DOHH2 (cell line): ENCODE measurements around the gene PRR36.

Experiments used
- H3F3A ChIP-seq: fragments of 200-600 bp; sonication (generic), shearing (Covaris generic); 2 replicates; pipeline ENCODE4 v1.6.0; 2016; ENCODE audit warnings: antibody characterized with exemption, mild to moderate bottlenecking; ENCODE audit not compliant: control insufficient read depth, insufficient read depth
- H3K27ac ChIP-seq: fragments of 200-600 bp; sonication (generic); 2 replicates; pipeline ENCODE4 v1.5.1; 2014; ENCODE audit warnings: low read depth, mild to moderate bottlenecking, low read length, moderate library complexity
- H3K27me3 ChIP-seq: fragments of 200-600 bp; sonication (generic); 2 replicates; pipeline ENCODE4 v1.6.1; 2014; ENCODE audit warnings: mild to moderate bottlenecking, low read length, mixed read lengths; ENCODE audit not compliant: control insufficient read depth
- H3K36me3 ChIP-seq: fragments of 200-600 bp; sonication (generic); 2 replicates; pipeline ENCODE4 v1.6.1; 2014; ENCODE audit warnings: mild to moderate bottlenecking, low read length, moderate library complexity, mixed read lengths; ENCODE audit not compliant: control insufficient read depth
- H3K4me1 ChIP-seq: fragments of 200-600 bp; sonication (generic); 2 replicates; pipeline ENCODE4 v1.6.1; 2014; ENCODE audit warnings: mild to moderate bottlenecking, low read length, mixed read lengths; ENCODE audit not compliant: control insufficient read depth
- H3K4me2 ChIP-seq: fragments of 200-600 bp; sonication (generic); 2 replicates; pipeline ENCODE4 v1.6.0; 2014; ENCODE audit warnings: mild to moderate bottlenecking, low read length, moderate library complexity
- H3K4me3 ChIP-seq: fragments of 200-600 bp; sonication (generic); 2 replicates; pipeline ENCODE4 v1.5.1; 2014; ENCODE audit warnings: mild to moderate bottlenecking, low read length, mixed read lengths
- H3K79me2 ChIP-seq: fragments of 200-600 bp; sonication (generic); 2 replicates; pipeline ENCODE4 v1.6.1; 2014; ENCODE audit warnings: mild to moderate bottlenecking, low read length, mixed read lengths; ENCODE audit not compliant: control insufficient read depth
- H3K9me2 ChIP-seq: fragments of 200-600 bp; sonication (generic); replicated peaks from 2 replicates; pipeline ENCODE4 v1.6.1; 2014; ENCODE audit warnings: mild to moderate bottlenecking, low read length, mixed read lengths; ENCODE audit not compliant: control insufficient read depth
- H3K9me3 ChIP-seq: fragments of 200-600 bp; sonication (generic); 2 replicates; pipeline ENCODE4 v1.6.1; 2014; ENCODE audit warnings: antibody characterized with exemption, low read length, mixed read lengths; ENCODE audit not compliant: control insufficient read depth, insufficient read depth
- H4K20me1 ChIP-seq: fragments of 200-600 bp; sonication (generic); 2 replicates; pipeline ENCODE4 v1.6.0; 2014; ENCODE audit warnings: low read depth, mild to moderate bottlenecking, antibody characterized with exemption, low read length, moderate library complexity; ENCODE audit not compliant: control insufficient read depth, insufficient read depth
- EZH2phosphoT487 ChIP-seq: fragments of 200-600 bp; sonication (generic); IDR thresholded peaks from 2 replicates; pipeline ENCODE4 v1.6.1; 2017; ENCODE audit warnings: borderline replicate concordance, mild to moderate bottlenecking, antibody characterized with exemption, low read length, moderate library complexity, mixed read lengths
- TF ChIP-seq, protein P1 (sequence below): fragments of 200-600 bp; sonication (generic); IDR thresholded peaks from one replicate; pipeline ENCODE4 v1.5.1; 2014; ENCODE audit warnings: antibody characterized with exemption, mild to moderate bottlenecking, low read depth, low read length; ENCODE audit not compliant: poor library complexity, severe bottlenecking

PRR36 gene

DNA sequence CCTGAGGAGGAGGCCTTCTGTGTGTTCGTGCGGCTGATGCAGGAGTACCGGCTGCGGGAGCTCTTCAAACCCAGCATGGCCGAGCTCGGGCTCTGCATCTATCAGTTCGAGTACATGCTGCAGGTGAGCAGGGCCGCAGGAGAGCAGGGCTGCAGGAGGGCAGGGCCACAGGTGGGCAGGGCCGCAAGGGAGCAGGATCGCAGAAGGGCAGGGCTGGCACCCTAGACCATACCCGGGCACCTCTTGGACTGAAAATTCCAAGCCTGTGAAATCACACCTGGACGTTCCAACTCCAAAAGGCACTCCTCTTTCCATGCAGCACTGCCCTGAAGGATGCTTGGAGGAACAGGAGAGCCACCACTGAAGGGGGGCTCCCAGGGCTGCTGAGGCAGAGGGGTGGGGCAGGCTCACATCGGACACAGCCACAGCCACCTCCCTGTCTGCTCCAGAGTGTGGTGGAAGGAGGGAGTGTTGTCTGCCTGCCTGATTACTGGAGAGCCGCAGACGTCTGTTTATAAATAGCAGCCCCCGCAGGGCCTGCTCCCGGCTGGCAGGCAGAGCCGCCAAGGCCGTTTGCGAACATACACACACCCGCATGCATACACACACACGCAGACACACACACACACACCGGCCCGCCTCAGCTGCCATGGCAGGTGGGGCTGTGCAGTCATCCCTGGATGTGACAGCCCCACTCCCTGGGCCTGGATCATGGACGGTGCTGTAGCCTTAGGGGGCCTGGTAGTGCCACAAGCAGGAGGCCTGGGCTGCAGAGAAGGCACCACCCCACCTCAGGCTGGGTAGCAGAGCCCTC is 24.0 kb downstream of the PRR36 start:
- Histone ChIP-seq H3K4me2 (no peak overlapping the region), H3K4me1 (peaks cover 3% of the 10 kb centered on the region; the same call in 1 of the 2 replicates), H3F3A (no peaks in the 10 kb centered on the region), H3K9me2 (no peaks in the 10 kb centered on the region), H3K9me3 (no peaks in the 10 kb centered on the region), H3K27ac (no peak overlapping the region), H3K27me3 (no peaks in the 10 kb centered on the region), H3K79me2 (no peaks in the 10 kb centered on the region), H4K20me1 (no peaks in the 10 kb centered on the region), H3K4me3 (no peak overlapping the region), H3K36me3 (no peaks in the 10 kb centered on the region)
- TF ChIP-seq, protein P1, sequence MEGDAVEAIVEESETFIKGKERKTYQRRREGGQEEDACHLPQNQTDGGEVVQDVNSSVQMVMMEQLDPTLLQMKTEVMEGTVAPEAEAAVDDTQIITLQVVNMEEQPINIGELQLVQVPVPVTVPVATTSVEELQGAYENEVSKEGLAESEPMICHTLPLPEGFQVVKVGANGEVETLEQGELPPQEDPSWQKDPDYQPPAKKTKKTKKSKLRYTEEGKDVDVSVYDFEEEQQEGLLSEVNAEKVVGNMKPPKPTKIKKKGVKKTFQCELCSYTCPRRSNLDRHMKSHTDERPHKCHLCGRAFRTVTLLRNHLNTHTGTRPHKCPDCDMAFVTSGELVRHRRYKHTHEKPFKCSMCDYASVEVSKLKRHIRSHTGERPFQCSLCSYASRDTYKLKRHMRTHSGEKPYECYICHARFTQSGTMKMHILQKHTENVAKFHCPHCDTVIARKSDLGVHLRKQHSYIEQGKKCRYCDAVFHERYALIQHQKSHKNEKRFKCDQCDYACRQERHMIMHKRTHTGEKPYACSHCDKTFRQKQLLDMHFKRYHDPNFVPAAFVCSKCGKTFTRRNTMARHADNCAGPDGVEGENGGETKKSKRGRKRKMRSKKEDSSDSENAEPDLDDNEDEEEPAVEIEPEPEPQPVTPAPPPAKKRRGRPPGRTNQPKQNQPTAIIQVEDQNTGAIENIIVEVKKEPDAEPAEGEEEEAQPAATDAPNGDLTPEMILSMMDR, result no peak
- TF ChIP-seq EZH2phosphoT487, result no peak

DNA sequence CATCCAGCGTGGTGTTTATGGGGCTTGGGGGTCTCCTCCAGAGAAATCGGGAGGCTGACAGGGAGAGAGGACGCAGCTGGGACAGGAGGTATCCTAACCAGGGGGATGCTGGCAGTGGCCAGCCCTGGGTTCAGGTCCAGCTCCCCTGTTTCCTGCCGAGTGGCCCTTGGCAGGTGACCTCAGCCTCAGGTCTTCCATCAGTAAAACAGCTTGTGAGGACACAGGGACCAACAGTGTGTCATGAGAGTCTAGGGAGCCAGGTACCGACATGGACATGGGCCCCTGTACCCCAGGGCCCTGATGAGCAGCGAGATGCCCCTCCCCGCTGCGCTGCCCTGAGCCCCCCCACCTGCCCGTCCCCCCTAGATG is 24.6 kb downstream of the PRR36 start:
- Histone ChIP-seq H3K36me3 (no peaks in the 10 kb centered on the region), H3F3A (no peaks in the 10 kb centered on the region), H3K79me2 (no peaks in the 10 kb centered on the region), H4K20me1 (no peaks in the 10 kb centered on the region), H3K4me1 (peaks cover 3% of the 10 kb centered on the region; the same call in 1 of the 2 replicates), H3K9me3 (no peaks in the 10 kb centered on the region), H3K4me2 (no peak overlapping the region), H3K9me2 (no peaks in the 10 kb centered on the region), H3K4me3 (no peak overlapping the region), H3K27me3 (no peaks in the 10 kb centered on the region), H3K27ac (no peak overlapping the region)
- TF ChIP-seq EZH2phosphoT487, result no peak
- TF ChIP-seq, protein P1, result no peak

DNA sequence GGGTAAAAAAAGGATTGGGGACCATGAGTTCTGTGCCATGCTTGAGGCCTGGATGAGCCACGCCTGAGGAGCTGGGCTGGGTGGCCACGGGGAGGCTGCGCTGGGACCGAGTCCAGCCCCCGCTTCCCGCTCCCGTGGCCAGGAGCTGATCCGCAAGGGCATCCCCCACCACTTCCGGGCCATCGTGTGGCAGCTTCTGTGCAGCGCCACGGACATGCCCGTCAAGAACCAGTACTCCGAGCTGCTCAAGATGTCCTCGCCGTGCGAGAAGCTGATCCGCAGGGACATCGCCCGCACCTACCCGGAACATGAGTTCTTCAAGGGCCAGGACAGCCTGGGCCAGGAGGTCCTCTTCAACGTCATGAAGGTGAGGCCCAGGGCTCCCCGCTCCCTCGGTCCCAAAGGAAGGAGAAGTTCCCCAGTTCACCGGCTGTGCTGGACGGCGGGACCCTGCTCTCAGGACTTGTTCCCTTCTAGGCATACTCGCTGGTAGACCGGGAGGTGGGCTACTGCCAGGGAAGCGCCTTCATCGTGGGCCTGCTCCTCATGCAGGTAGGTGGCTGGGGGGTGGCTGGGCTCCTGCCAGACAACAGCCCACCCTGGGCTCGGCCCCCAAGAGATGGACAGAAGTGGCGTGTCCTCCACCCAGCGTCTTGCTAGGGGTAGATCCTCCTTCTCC is 25.3 kb downstream of the PRR36 start:
- no peaks in the 10 kb centered on the region for H3K27me3 ChIP-seq
- no peak overlapping the region for H3K27ac ChIP-seq
- no peaks in the 10 kb centered on the region for H3K36me3 ChIP-seq
- no peaks in the 10 kb centered on the region for H4K20me1 ChIP-seq
- H3K4me1 ChIP-seq, result peaks cover 3% of the 10 kb centered on the region; the same call in 1 of the 2 replicates
- no peaks in the 10 kb centered on the region for H3K79me2 ChIP-seq
- TF ChIP-seq EZH2phosphoT487, result no peak
- TF ChIP-seq, protein P1, result no peak
- H3F3A ChIP-seq, result no peaks in the 10 kb centered on the region
- H3K9me2 ChIP-seq, result no peaks in the 10 kb centered on the region
- no peak overlapping the region for H3K4me2 ChIP-seq
- no peaks in the 10 kb centered on the region for H3K9me3 ChIP-seq
- no peak overlapping the region for H3K4me3 ChIP-seq
